IMR-90 (cell line): Measurements from ENCODE around the gene LRRC72. TPM values are rescaled to one million over a fixed set of nuclear protein-coding genes. Genes with fewer than 3 reads are reported as not detected.

Experiments used
- ATAC-seq: fragments of 200-7000 bp; cut with Tn5 transposase; 2 replicates; pipeline ENCODE4 v1.9.1; 2020; ENCODE audit warnings: low read depth, mild to moderate bottlenecking, moderate library complexity
- BruUV-seq: library from RNA; stranded (reverse); fragments of 400-500 nt; replicated peaks from 2 replicates; lab custom pipeline; 2021; lab: Mats Ljungman, UMichigan
- CTCF ChIA-PET: fragments of 300-600 bp; formaldehyde crosslinking; extraction: SDS; loops from one replicate; lab custom pipeline; 2021; ENCODE audit warnings: antibody characterized with exemption; lab: Yijun Ruan, JAX
- POLR2A ChIA-PET: fragments of 300-600 bp; sonication (Branson Sonifier 250); formaldehyde crosslinking; loops from one replicate; lab custom pipeline; 2022; ENCODE audit warnings: antibody characterized with exemption; ENCODE audit not compliant: unreplicated experiment; lab: Charles Lee
- DNase-seq: peaks from one replicate; pipeline ENCODE4 v3.0.0; 2013
- H2AFZ ChIP-seq: replicated peaks from 2 replicates; pipeline ENCODE3; 2013; ENCODE audit warnings: low read length, mild to moderate bottlenecking; ENCODE audit not compliant: poor library complexity
- H2AK5ac ChIP-seq: 2 replicates; pipeline ENCODE4 v1.6.1; 2013; ENCODE audit warnings: low read depth, low read length, inconsistent platforms
- H2AK9ac ChIP-seq: replicated peaks from 2 replicates; pipeline ENCODE3; 2013; ENCODE audit warnings: mild to moderate bottlenecking, low read depth, low read length, moderate library complexity; ENCODE audit not compliant: poor library complexity
- H2BK120ac ChIP-seq: 2 replicates; pipeline ENCODE4 v1.6.1; 2013; ENCODE audit warnings: low read depth, low read length, inconsistent platforms
- H2BK15ac ChIP-seq: 3 replicates; pipeline ENCODE4 v1.6.1; 2013; ENCODE audit warnings: low read depth, low read length, inconsistent platforms
- H2BK20ac ChIP-seq: 2 replicates; pipeline ENCODE4 v1.6.1; 2013; ENCODE audit warnings: low read depth, mild to moderate bottlenecking, inconsistent platforms, low read length, moderate library complexity
- H2BK5ac ChIP-seq: 2 replicates; pipeline ENCODE4 v1.6.1; 2013; ENCODE audit warnings: mild to moderate bottlenecking, low read depth, low read length, inconsistent platforms; ENCODE audit not compliant: poor library complexity, severe bottlenecking
- H3K14ac ChIP-seq: replicated peaks from 2 replicates; pipeline ENCODE4 v1.6.1; 2013; ENCODE audit warnings: low read depth, low read length, inconsistent platforms
- H3K18ac ChIP-seq: 2 replicates; pipeline ENCODE4 v1.6.1; 2013; ENCODE audit warnings: low read depth, low read length, control low read depth
- H3K23ac ChIP-seq: 2 replicates; pipeline ENCODE4 v1.6.1; 2013; ENCODE audit warnings: low read depth, low read length, inconsistent platforms
- H3K27ac ChIP-seq: 2 replicates; pipeline ENCODE4 v1.5.1; 2013; ENCODE audit warnings: mild to moderate bottlenecking, control low read depth, low read length; ENCODE audit not compliant: insufficient read depth
- H3K27me3 ChIP-seq: 2 replicates; pipeline ENCODE4 v1.6.1; 2013; ENCODE audit warnings: low read length; ENCODE audit not compliant: control insufficient read depth, insufficient read depth
- H3K36me3 ChIP-seq: 2 replicates; pipeline ENCODE4 v1.6.1; 2013; ENCODE audit warnings: low read length, mixed read lengths; ENCODE audit not compliant: control insufficient read depth, insufficient read depth
- H3K4ac ChIP-seq: 2 replicates; pipeline ENCODE4 v1.6.1; 2013; ENCODE audit warnings: low read depth, low read length, inconsistent platforms
- H3K4me1 ChIP-seq: 2 replicates; pipeline ENCODE4 v1.6.1; 2013; ENCODE audit warnings: low read length, mixed read lengths; ENCODE audit not compliant: control insufficient read depth, insufficient read depth
- H3K4me2 ChIP-seq: 2 replicates; pipeline ENCODE4 v1.6.1; 2013; ENCODE audit warnings: low read depth, mild to moderate bottlenecking, control low read depth, low read length, moderate library complexity
- H3K4me3 ChIP-seq: 2 replicates; pipeline ENCODE4 v1.5.1; 2013; ENCODE audit warnings: low read depth, mild to moderate bottlenecking, control low read depth, low read length, moderate library complexity; ENCODE audit not compliant: insufficient read depth
- H3K56ac ChIP-seq: 2 replicates; pipeline ENCODE4 v1.6.1; 2013; ENCODE audit warnings: low read length, inconsistent platforms; ENCODE audit not compliant: insufficient read depth; ENCODE audit errors: extremely low read depth
- H3K79me1 ChIP-seq, 2 experiments: 2 replicates each; pipeline ENCODE4 v1.6.1; 2013; ENCODE audit warnings: low read length in 2 of 2, inconsistent platforms in 1 of 2, low read depth in 1 of 2
- H3K9ac ChIP-seq: 2 replicates; pipeline ENCODE4 v1.6.1; 2013; ENCODE audit warnings: low read depth, low read length, control low read depth
- H3K9me1 ChIP-seq: 2 replicates; pipeline ENCODE4 v1.6.1; 2013; ENCODE audit warnings: low read length, inconsistent platforms; ENCODE audit not compliant: insufficient read depth
- H3K9me3 ChIP-seq: 2 replicates; pipeline ENCODE4 v1.6.1; 2013; ENCODE audit warnings: low read length; ENCODE audit not compliant: control insufficient read depth, insufficient read depth
- H4K20me1 ChIP-seq: 2 replicates; pipeline ENCODE4 v1.6.1; 2013; ENCODE audit warnings: low read length, inconsistent platforms; ENCODE audit not compliant: insufficient read depth
- H4K5ac ChIP-seq: 2 replicates; pipeline ENCODE4 v1.6.1; 2013; ENCODE audit warnings: mild to moderate bottlenecking, low read depth, low read length, control low read depth
- H4K8ac ChIP-seq, 2 experiments: 2 replicates each; pipeline ENCODE4 v1.6.1; 2013; ENCODE audit warnings: low read depth in 2 of 2, low read length in 2 of 2, control low read depth in 1 of 2, inconsistent platforms in 1 of 2
- H4K91ac ChIP-seq: 2 replicates; pipeline ENCODE4 v1.6.1; 2013; ENCODE audit warnings: low read depth, low read length, inconsistent platforms; ENCODE audit not compliant: insufficient read depth
- MAZ ChIP-seq: IDR thresholded peaks from 2 replicates; pipeline ENCODE4 v1.6.1; 2012; ENCODE audit warnings: low read depth, mild to moderate bottlenecking, low read length, improper control_type of control experiment, moderate library complexity, borderline replicate concordance
- WGBS, 2 experiments: methylation state at CpG; one replicate each; pipeline versions ENCODE4 v1.1.5 to v1.1.7; 2013; ENCODE audit warnings: missing lambda C conversion rate in 2 of 2; ENCODE audit not compliant: insufficient read length in 1 of 2; ENCODE audit errors: extremely low coverage in 2 of 2; 5-methylcytosine and 5-hydroxymethylcytosine counted together
- dilution Hi-C: fragments of 300-500 bp; cut with HindIII; formaldehyde crosslinking; loops from one replicate; pipeline ENCODE4 v1.14.3; 2018; ENCODE audit warnings: low sequenced_read_pairs; ENCODE audit not compliant: unreplicated experiment
- in situ Hi-C: fragments of 300-500 bp; cut with MboI; formaldehyde crosslinking; loops from 3 replicates; pipeline ENCODE4 v1.14.3; 2019; ENCODE audit warnings: low sequenced_read_pairs, inconsistent platforms, mixed read lengths
- intact Hi-C: fragments of 100-400 bp; cut with micrococcal nuclease; formaldehyde crosslinking; loops from 2 replicates; pipeline ENCODE4 v1.10.0; 2022
- polyA plus RNA-seq, 3 experiments: library from polyadenylated mRNA; depleted of rRNA; stranded (reverse); fragments of >200 nt; gene quantifications; 2 replicates each; pipeline ENCODE4 v1.2.3, GENCODE V29; 2012; ENCODE audit warnings: low replicate concordance in 1 of 3
- total RNA-seq: library from RNA; depleted of rRNA; stranded (reverse); fragments of >200 nt; gene quantifications from 2 replicates; pipeline ENCODE4 v1.2.3, GENCODE V29; 2012

Gene LRRC72
- total and polyA plus RNA-seq, 2 of the 4 experiments (the other 2 are of a cell fraction): not detected

DNA sequence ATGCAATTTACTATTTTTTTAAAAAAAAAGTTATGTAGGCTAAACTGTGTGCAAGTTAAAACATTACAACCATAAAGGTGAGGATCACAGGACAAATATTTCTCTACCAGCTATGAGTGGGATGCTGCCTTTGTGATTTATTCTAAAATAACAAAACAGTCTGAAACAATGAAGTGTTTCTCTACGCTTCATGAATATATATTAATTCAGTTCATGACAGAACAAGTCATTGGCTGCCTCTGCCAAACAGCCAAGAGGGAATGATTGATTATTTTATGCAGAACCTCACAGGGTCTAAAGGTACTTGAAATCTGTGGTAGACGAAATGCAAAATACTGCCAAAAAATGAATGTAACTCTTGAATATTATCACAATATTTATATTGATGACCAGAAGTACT, 32.1 kb upstream of the LRRC72 start:
- Histone ChIP-seq H3K23ac (no peak overlapping the region), H4K8ac (no peak overlapping the region), H2AK9ac (no peak overlapping the region), H3K18ac (no peak overlapping the region), H2BK5ac (no peak overlapping the region), H4K20me1 (no peaks in the 10 kb centered on the region), H3K79me1 (no peaks in the 10 kb centered on the region), H2BK15ac (no peak overlapping the region), H2BK20ac (no peak overlapping the region), H3K9me1 (no peaks in the 10 kb centered on the region), H2BK120ac (no peak overlapping the region), H4K5ac (no peak overlapping the region), H3K9me3 (no peaks in the 10 kb centered on the region), H3K4me2 (no peak overlapping the region), H3K4me1 (no peaks in the 10 kb centered on the region), H2AK5ac (no peak overlapping the region), H3K4ac (no peak overlapping the region), H3K14ac (no peak overlapping the region), H4K91ac (no peak overlapping the region), H3K9ac (no peak overlapping the region), H3K27me3 (no peaks in the 10 kb centered on the region), H3K36me3 (no peaks in the 10 kb centered on the region), H3K56ac (no peak overlapping the region), H3K27ac (no peak overlapping the region), H3K4me3 (no peak overlapping the region), H2AFZ (no peak overlapping the region)
- intact Hi-C loops: no loop called here
- no CpG with 5 or more reads among the region's 2 CpGs for WGBS, 2 experiments
- in situ Hi-C loops: no loop called here
- DNase-seq: no peak
- POLR2A ChIA-PET: no interaction called here
- dilution Hi-C loops: no loop called here
- CTCF ChIA-PET: no interaction called here
- BruUV-seq: no TSS peak
- no peak for ATAC-seq
- TF ChIP-seq MAZ: no peak
